ENCODE results near the gene TOGARAM2. TPM values are rescaled to one million over a fixed set of nuclear protein-coding genes. Genes with fewer than 3 reads are reported as not detected.
"Not testable (repeated sequence)": the region's sequence is repeated elsewhere in the genome, so short reads cannot be mapped to it uniquely, and the experiment has no call there.

Gene TOGARAM2
- total RNA-seq, 1 donor from 2014 or later: not detected

DNA sequence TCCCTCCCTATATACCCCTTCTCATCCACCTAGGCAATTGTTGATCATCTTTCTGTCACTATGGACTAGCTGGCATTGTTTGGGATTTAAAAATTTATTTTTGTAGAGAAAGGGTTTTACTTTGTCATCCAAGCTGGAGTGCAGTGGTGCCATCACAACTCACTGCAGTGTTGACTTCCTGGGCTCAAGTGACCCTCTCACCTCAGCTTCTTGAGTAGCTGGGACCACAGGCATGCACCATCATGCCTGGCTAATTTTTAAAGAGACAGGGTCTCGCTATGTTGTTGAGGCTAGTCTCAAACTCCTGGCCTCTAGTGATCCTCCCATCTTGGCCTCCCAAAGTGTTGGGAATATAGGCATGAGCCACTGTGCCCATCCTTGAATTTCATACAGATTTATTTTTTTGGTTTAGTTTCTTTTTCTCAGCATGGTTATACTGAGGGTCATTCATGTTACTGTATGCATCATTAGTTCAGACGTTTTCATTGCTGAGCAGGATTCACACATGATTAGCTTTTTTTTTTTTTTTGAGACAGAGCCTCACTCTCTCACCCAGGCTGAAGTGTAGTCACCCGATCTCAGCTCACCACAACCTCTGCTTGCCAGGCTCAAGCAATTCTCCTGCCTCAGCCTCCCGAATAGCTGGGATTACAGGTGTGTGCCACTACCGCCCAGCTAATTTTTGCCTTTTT is 101.9 kb downstream of the TOGARAM2 start:
- Mint-ChIP-seq H3K36me3 (ENCODE audit: unreplicated experiment) (peaks cover 5% of the 10 kb centered on the region), H3K4me3 (ENCODE audit: unreplicated experiment) (no peak overlapping the region), H3K27ac (ENCODE audit: unreplicated experiment) (no peak overlapping the region), H3K27me3 (ENCODE audit: unreplicated experiment) (no peaks in the 10 kb centered on the region), H3K9me3 (ENCODE audit: unreplicated experiment) (peaks cover 7% of the 10 kb centered on the region), H3K4me1 (ENCODE audit: low read depth, unreplicated experiment) (no peaks in the 10 kb centered on the region)
- no peak for DNase-seq
- TF ChIP-seq, protein P1, sequence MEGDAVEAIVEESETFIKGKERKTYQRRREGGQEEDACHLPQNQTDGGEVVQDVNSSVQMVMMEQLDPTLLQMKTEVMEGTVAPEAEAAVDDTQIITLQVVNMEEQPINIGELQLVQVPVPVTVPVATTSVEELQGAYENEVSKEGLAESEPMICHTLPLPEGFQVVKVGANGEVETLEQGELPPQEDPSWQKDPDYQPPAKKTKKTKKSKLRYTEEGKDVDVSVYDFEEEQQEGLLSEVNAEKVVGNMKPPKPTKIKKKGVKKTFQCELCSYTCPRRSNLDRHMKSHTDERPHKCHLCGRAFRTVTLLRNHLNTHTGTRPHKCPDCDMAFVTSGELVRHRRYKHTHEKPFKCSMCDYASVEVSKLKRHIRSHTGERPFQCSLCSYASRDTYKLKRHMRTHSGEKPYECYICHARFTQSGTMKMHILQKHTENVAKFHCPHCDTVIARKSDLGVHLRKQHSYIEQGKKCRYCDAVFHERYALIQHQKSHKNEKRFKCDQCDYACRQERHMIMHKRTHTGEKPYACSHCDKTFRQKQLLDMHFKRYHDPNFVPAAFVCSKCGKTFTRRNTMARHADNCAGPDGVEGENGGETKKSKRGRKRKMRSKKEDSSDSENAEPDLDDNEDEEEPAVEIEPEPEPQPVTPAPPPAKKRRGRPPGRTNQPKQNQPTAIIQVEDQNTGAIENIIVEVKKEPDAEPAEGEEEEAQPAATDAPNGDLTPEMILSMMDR (IDR thresholded peaks at IDR 0.05; ENCODE audit: partially characterized antibody, unreplicated experiment): no peak

DNA sequence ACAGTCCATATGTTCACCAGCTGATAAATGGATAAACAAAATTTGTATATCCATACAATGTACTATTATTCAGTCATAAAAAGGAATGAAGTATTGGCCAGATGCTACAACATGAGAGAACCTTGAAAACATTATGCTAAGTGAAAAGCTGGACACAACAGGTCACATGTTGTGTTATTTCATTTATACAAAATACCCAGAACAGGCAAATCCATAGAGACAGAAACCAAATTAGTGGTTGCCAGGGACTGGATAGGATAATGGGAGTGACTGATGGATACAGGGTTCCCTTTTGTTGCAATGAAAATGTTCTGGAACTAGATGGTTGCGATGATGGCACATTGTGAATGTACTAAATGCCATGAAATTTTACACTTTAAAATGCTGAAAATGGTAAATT is 103.5 kb downstream of the TOGARAM2 start:
- TF ChIP-seq, protein P1 (IDR thresholded peaks at IDR 0.05; ENCODE audit: partially characterized antibody, unreplicated experiment): no peak
- Mint-ChIP-seq H3K4me3 (ENCODE audit: unreplicated experiment) (no peak overlapping the region), H3K36me3 (ENCODE audit: unreplicated experiment) (peaks cover 5% of the 10 kb centered on the region), H3K9me3 (ENCODE audit: unreplicated experiment) (peaks cover 5% of the 10 kb centered on the region), H3K27me3 (ENCODE audit: unreplicated experiment) (no peaks in the 10 kb centered on the region), H3K27ac (ENCODE audit: unreplicated experiment) (no peak overlapping the region), H3K4me1 (ENCODE audit: low read depth, unreplicated experiment) (no peaks in the 10 kb centered on the region)
- DNase-seq: no peak

DNA sequence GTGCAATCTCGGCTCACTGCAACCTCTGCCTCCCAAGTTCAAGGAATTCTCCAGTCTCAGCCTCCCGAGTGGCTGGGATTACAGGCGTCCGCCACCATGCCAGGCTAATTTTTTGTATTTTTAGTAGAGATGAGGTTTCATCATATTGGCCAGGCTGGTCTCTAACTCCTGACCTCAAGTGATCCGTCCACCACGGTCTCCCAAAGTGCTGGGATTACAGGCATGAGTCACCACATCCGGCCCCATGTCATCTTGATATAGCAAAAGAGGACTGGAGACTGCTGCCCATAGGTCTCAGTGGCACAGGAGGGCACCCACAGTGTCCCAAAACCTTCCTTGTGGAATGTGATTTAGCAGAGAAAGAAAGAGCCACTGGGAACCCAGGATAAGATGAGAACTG is 109.2 kb downstream of the TOGARAM2 start:
- not testable (repeated sequence) for DNase-seq; H3K27me3 Mint-ChIP-seq (ENCODE audit: unreplicated experiment); H3K36me3 Mint-ChIP-seq (ENCODE audit: unreplicated experiment); H3K4me1 Mint-ChIP-seq (ENCODE audit: low read depth, unreplicated experiment); H3K27ac Mint-ChIP-seq (ENCODE audit: unreplicated experiment); H3K9me3 Mint-ChIP-seq (ENCODE audit: unreplicated experiment); H3K4me3 Mint-ChIP-seq (ENCODE audit: unreplicated experiment)

DNA sequence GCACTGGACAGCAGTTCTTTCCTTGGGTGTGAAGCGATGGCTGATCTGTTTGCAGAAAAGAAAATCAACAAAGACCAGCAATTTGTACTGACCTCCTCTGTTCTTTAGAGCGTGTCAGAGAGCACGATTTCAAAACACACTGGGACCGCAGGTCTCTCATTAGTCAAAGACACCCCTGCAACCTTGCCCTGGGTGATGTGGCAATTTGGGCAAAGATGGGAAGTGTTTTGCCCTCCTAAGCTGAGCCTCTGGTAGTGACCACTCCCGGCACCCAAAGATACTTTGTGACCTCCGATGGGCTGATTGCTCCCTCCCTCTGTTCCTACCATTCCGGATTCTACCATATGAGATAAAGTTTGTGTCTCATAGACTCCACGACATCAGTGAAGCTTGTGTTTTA is 115.9 kb downstream of the TOGARAM2 start:
- no peaks in the 10 kb centered on the region for H3K27me3 Mint-ChIP-seq (ENCODE audit: unreplicated experiment)
- no peaks in the 10 kb centered on the region for H3K36me3 Mint-ChIP-seq (ENCODE audit: unreplicated experiment)
- no peak overlapping the region for H3K4me3 Mint-ChIP-seq (ENCODE audit: unreplicated experiment)
- TF ChIP-seq, protein P1 (IDR thresholded peaks at IDR 0.05; ENCODE audit: partially characterized antibody, unreplicated experiment): no peak
- H3K27ac Mint-ChIP-seq (ENCODE audit: unreplicated experiment): no peak overlapping the region
- peaks cover 1% of the 10 kb centered on the region for H3K4me1 Mint-ChIP-seq (ENCODE audit: low read depth, unreplicated experiment)
- no peaks in the 10 kb centered on the region for H3K9me3 Mint-ChIP-seq (ENCODE audit: unreplicated experiment)
- DNase-seq: no peak

DNA sequence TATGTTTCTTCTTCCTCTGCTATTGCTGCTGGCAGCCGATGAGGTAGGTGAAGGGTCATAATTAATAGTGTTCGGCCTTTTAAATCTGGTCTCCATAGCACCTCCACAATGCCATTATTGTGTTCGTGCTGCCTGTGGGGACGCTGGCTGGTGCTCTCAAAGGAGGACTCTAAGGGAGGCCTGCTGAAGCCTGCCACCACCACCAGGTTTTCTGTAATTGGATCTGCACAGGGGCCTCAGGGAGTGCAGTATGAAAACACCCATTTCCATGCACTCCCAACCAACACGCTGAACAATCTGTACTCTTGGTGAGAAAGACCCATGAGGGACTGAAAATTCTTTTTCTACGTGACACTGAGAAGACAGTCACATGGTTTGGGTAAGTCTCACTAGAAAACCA is 116.5 kb downstream of the TOGARAM2 start:
- TF ChIP-seq, protein P1 (IDR thresholded peaks at IDR 0.05; ENCODE audit: partially characterized antibody, unreplicated experiment): no peak
- no peak overlapping the region for H3K27ac Mint-ChIP-seq (ENCODE audit: unreplicated experiment)
- no peaks in the 10 kb centered on the region for H3K36me3 Mint-ChIP-seq (ENCODE audit: unreplicated experiment)
- no peak for DNase-seq
- H3K4me3 Mint-ChIP-seq (ENCODE audit: unreplicated experiment): no peak overlapping the region
- H3K9me3 Mint-ChIP-seq (ENCODE audit: unreplicated experiment): no peaks in the 10 kb centered on the region
- H3K4me1 Mint-ChIP-seq (ENCODE audit: low read depth, unreplicated experiment): peaks cover 1% of the 10 kb centered on the region
- peaks cover 2% of the 10 kb centered on the region for H3K27me3 Mint-ChIP-seq (ENCODE audit: unreplicated experiment)

Data from glutamatergic neuron (in vitro differentiated cells).